ENCODE results near the gene SELPLG.
A peak's percentile ranks its signal among the peaks of the same experiment; 100 is the strongest.
"Not testable (repeated sequence)": the region's sequence is repeated elsewhere in the genome, so short reads cannot be mapped to it uniquely, and the experiment has no call there.

The SELPLG gene

GRCh38 chr12:108602976-108603704 is 30.6 kb downstream of the SELPLG start:
- DNase-seq: no peak

- DNase-seq: no peak
These were observed 31.4 kb downstream of the SELPLG start for GRCh38 chr12:108602209-108602705.

GRCh38 chr12:108600702-108601007 is 33.0 kb downstream of the SELPLG start:
- DNase-seq: no peak

GRCh38 chr12:108599948-108600701 is 33.6 kb downstream of the SELPLG start:
- no peak for DNase-seq

GRCh38 chr12:108599541-108599940 is 34.2 kb downstream of the SELPLG start:
- no peak for DNase-seq

- DNase-seq: no peak
These were observed 35.0 kb downstream of the SELPLG start for GRCh38 chr12:108598553-108599250.

GRCh38 chr12:108597559-108598471 is 35.9 kb downstream of the SELPLG start, which contains the start of gene TMEM119:
Gene TMEM119 (minus strand): TSS chr12:108598084. CDS start chr12:108592383, 5,701 bp downstream.
- DNase-seq: peak; percentile 45

- DNase-seq: no peak
These were observed 36.7 kb downstream of the SELPLG start for GRCh38 chr12:108596854-108597558.

GRCh38 chr12:108595711-108596647 is 37.7 kb downstream of the SELPLG start:
- DNase-seq: no peak

GRCh38 chr12:108594960-108595710 is 38.6 kb downstream of the SELPLG start:
- DNase-seq: no peak

GRCh38 chr12:108594323-108594903 is 39.3 kb downstream of the SELPLG start:
- no peak for DNase-seq

- DNase-seq: no peak
These were observed 41.4 kb downstream of the SELPLG start for GRCh38 chr12:108592033-108592909.

GRCh38 chr12:108591267-108591980 is 42.3 kb downstream of the SELPLG start:
- DNase-seq: no peak

GRCh38 chr12:108590463-108590862 is 43.2 kb downstream of the SELPLG start:
- not testable (repeated sequence) for DNase-seq

- DNase-seq: no peak
These were observed 43.9 kb downstream of the SELPLG start for GRCh38 chr12:108589840-108590229.

GRCh38 chr12:108589028-108589839 is 44.5 kb downstream of the SELPLG start:
- DNase-seq: no peak

GRCh38 chr12:108587826-108588225 is 45.9 kb downstream of the SELPLG start:
- no peak for DNase-seq

All from hematopoietic multipotent progenitor cell treated with erythropoietin and hydrocortisone succinate and interleukin-3 and kit ligand, for 4 days (in vitro differentiated cells).